Esophagus muscularis mucosa (tissue), 4 donors: Measurements from ENCODE around the gene ZNF557.
"Not testable (repeated sequence)": the region's sequence is repeated elsewhere in the genome, so short reads cannot be mapped to it uniquely, and the experiment has no call there.

ENCODE experiments used
- EP300 ChIP-seq: sonication (generic); formaldehyde crosslinking; IDR thresholded peaks from one replicate; pipeline ENCODE4 v1.6.1; 2017; ENCODE audit warnings: antibody characterized with exemption
- POLR2A ChIP-seq: fragments of 450-650 bp; IDR thresholded peaks from one replicate; pipeline ENCODE4 v1.6.1; 2017; ENCODE audit warnings: antibody characterized with exemption, moderate library complexity, mild to moderate bottlenecking, low read depth
- TF ChIP-seq, protein P1 (sequence below), 3 experiments: fragments of 200-600 bp in 2 of 3; fragments of 450-650 bp in 1 of 3; sonication (generic) in 2 of 3; IDR thresholded peaks; one replicate each; pipeline ENCODE4 v1.5.1; 2017 to 2019; ENCODE audit warnings: antibody characterized with exemption in 3 of 3, mild to moderate bottlenecking in 2 of 3, moderate library complexity in 1 of 3

DNA sequence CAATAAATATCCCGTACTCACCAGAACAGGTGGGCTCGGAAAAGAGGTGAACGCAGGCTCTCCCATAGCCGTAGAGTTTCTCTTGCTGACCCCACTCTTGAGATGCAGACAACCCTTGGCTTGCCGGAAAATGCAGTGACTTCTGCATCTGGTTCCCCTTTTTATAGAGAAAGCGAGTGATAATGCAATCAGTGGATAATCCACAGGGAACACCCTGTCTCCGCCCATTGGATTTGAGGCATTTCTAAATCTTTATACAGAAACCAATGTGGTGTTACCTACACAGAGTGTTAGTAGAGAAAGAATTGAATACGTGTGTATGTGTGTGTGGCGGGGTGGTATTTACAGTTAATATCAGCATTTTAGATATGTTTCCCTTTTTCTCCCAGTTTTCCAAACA is 29.4 kb upstream of the ZNF557 start, which contains the start of gene MBD3L4:
- TF ChIP-seq POLR2A, EP300: not testable (repeated sequence)
- TF ChIP-seq, protein P1, sequence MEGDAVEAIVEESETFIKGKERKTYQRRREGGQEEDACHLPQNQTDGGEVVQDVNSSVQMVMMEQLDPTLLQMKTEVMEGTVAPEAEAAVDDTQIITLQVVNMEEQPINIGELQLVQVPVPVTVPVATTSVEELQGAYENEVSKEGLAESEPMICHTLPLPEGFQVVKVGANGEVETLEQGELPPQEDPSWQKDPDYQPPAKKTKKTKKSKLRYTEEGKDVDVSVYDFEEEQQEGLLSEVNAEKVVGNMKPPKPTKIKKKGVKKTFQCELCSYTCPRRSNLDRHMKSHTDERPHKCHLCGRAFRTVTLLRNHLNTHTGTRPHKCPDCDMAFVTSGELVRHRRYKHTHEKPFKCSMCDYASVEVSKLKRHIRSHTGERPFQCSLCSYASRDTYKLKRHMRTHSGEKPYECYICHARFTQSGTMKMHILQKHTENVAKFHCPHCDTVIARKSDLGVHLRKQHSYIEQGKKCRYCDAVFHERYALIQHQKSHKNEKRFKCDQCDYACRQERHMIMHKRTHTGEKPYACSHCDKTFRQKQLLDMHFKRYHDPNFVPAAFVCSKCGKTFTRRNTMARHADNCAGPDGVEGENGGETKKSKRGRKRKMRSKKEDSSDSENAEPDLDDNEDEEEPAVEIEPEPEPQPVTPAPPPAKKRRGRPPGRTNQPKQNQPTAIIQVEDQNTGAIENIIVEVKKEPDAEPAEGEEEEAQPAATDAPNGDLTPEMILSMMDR (IDR thresholded peaks at IDR 0.05), result not testable (repeated sequence)
